ENCODE data around the gene SLC1A3.

Gene SLC1A3

DNA sequence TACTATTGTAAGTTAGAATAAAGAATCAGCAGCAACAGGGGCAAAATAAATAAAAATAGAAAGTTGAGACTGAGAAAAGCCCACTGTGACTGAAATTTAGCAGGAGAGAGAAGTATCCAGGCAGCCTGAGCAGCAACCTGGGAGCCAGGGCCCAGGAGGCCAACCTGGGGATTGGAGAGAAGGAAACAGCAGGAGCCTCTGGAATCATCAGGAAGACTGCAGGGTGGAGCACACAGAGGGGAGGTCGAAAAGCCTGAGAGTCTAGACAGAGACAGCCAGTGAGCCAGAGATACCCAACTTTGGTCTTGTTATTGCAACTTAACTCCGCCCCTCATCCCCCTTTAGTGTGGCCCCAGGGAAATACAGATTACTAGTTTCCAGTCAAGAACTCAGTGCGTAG, 98.6 kb downstream of the SLC1A3 start:
- Histone ChIP-seq H3K27me3 (ENCODE audit: control insufficient read depth in 5 of 5, insufficient read depth in 4 of 5, low read length in 5 of 5) (no peaks in the 10 kb centered on the region), H3K9ac (ENCODE audit: low read length in 5 of 5) (no peak overlapping the region), H3K27ac (ENCODE audit: low read depth, low read length) (no peak overlapping the region)

DNA sequence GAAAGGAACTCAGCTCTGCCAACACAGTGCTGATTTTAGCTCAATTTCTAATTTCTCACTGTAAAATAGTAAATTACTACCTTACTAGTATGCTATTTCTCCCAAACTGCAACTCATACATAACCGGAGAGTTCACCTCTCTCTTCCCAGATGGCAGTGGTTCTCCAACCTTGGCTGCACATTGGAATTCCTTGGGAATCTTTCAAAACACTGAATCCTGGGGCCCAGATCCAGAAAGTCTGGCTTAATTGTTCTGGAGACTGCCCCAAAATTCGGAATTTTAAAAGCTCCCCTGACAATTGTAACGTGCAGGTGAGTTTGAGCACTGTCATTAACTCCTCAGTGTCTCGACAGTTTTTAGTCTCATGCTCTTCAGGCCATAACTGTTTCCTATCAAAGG, 100.3 kb downstream of the SLC1A3 start:
- Histone ChIP-seq H3K27me3 (ENCODE audit: control insufficient read depth in 5 of 5, insufficient read depth in 4 of 5, low read length in 5 of 5) (no peaks in the 10 kb centered on the region), H3K9ac (ENCODE audit: low read length in 5 of 5) (no peak overlapping the region), H3K36me3 (ENCODE audit: control insufficient read depth in 5 of 5, insufficient read depth in 5 of 5, low read length in 5 of 5) (no peaks in the 10 kb centered on the region), H3K4me1 (ENCODE audit: control insufficient read depth in 5 of 5, insufficient read depth in 5 of 5, low read length in 5 of 5) (peaks cover 0 to 24% (median 10%) of the 10 kb centered on the region in 5 donors), H3K4me3 (ENCODE audit: low read depth in 1 of 5, low read length in 5 of 5) (no peak overlapping the region), H3K27ac (ENCODE audit: low read depth, low read length) (no peak overlapping the region), H3K9me3 (ENCODE audit: control insufficient read depth in 5 of 5, low read length in 5 of 5) (peaks cover 0 to 9% (median 0%) of the 10 kb centered on the region in 5 donors)

More for the DNA sequence above, 98.6 kb downstream of the SLC1A3 start:
- peaks cover 0 to 9% (median 0%) of the 10 kb centered on the region in 5 donors for H3K9me3 ChIP-seq (ENCODE audit: control insufficient read depth in 5 of 5, low read length in 5 of 5)
- no peak overlapping the region for H3K4me3 ChIP-seq (ENCODE audit: low read depth in 1 of 5, low read length in 5 of 5)
- no peaks in the 10 kb centered on the region for H3K36me3 ChIP-seq (ENCODE audit: control insufficient read depth in 5 of 5, insufficient read depth in 5 of 5, low read length in 5 of 5)
- H3K4me1 ChIP-seq (ENCODE audit: control insufficient read depth in 5 of 5, insufficient read depth in 5 of 5, low read length in 5 of 5): peaks cover 0 to 24% (median 10%) of the 10 kb centered on the region in 5 donors

DNA sequence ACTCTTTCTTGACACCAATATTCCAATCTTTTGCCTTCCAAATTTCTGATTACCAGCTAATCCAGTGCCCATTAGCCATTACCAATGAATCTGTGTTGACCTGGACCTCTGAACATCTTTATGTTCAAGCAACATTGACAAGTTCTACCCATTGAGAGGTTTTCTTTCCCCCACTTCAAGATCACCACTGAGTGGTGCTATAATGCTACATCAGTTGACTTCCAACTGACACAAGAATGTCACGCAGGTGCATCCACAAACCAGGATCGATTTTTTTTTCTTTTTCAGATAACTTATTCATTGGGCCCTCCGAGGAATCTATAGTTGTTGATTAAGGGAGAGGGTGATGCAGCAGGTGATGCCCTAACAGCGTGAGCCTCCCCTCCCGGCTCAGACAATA, 102.6 kb downstream of the SLC1A3 start:
- Histone ChIP-seq H3K4me3 (ENCODE audit: low read depth in 1 of 5, low read length in 5 of 5) (no peak overlapping the region), H3K9me3 (ENCODE audit: control insufficient read depth in 5 of 5, low read length in 5 of 5) (peaks cover 0 to 9% (median 0%) of the 10 kb centered on the region in 5 donors), H3K9ac (ENCODE audit: low read length in 5 of 5) (no peak overlapping the region), H3K27ac (ENCODE audit: low read depth, low read length) (no peak overlapping the region), H3K4me1 (ENCODE audit: control insufficient read depth in 5 of 5, insufficient read depth in 5 of 5, low read length in 5 of 5) (peaks cover 0 to 23% (median 7%) of the 10 kb centered on the region in 5 donors), H3K36me3 (ENCODE audit: control insufficient read depth in 5 of 5, insufficient read depth in 5 of 5, low read length in 5 of 5) (no peaks in the 10 kb centered on the region), H3K27me3 (ENCODE audit: control insufficient read depth in 5 of 5, insufficient read depth in 4 of 5, low read length in 5 of 5) (no peaks in the 10 kb centered on the region)

DNA sequence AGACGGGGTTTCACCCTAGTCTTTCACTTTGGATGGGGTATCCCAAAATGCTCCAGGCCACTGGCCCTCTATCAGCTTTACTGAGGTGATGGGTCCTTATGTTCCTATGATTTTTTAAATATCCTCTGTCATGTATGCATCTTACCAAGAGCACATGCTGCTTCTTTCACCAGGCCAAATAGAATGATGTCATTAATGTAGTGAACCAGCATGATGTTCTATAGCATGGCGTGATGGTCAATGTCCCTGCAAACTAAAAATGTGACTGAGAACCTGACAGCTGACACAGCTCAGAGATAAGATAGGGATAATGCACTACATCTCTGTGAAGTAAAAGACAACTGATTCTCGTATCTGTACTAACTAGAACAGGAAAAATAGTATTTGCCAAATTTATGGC, 103.6 kb downstream of the SLC1A3 start:
- H3K4me1 ChIP-seq (ENCODE audit: control insufficient read depth in 5 of 5, insufficient read depth in 5 of 5, low read length in 5 of 5): peaks cover 0 to 23% (median 7%) of the 10 kb centered on the region in 5 donors
- no peak overlapping the region for H3K27ac ChIP-seq (ENCODE audit: low read depth, low read length)
- H3K27me3 ChIP-seq (ENCODE audit: control insufficient read depth in 5 of 5, insufficient read depth in 4 of 5, low read length in 5 of 5): no peaks in the 10 kb centered on the region
- peaks cover 0 to 9% (median 0%) of the 10 kb centered on the region in 5 donors for H3K9me3 ChIP-seq (ENCODE audit: control insufficient read depth in 5 of 5, low read length in 5 of 5)
- no peak overlapping the region for H3K9ac ChIP-seq (ENCODE audit: low read length in 5 of 5)
- no peaks in the 10 kb centered on the region for H3K36me3 ChIP-seq (ENCODE audit: control insufficient read depth in 5 of 5, insufficient read depth in 5 of 5, low read length in 5 of 5)
- no peak overlapping the region for H3K4me3 ChIP-seq (ENCODE audit: low read depth in 1 of 5, low read length in 5 of 5)

DNA sequence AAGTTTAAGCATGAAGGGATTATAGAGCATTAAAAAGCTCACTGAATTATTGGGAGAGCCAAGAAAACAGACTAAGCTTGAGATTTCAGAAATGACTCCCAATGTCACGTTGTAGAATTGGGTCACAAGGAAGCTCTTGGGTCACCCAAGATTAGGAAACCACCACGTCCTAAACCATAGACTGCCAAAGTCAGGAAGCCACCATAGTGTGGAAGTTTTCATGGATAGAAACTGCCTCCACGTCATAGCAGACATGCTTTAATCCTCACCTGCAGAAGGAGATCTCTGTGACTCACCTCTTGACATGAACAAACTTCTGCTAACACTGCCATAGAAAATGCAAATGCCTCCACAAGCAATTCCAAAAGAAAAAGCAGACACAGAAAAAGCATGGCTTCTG, 106.3 kb downstream of the SLC1A3 start:
- Histone ChIP-seq H3K27ac (ENCODE audit: low read depth, low read length) (no peak overlapping the region), H3K4me1 (ENCODE audit: control insufficient read depth in 5 of 5, insufficient read depth in 5 of 5, low read length in 5 of 5) (peaks cover 0 to 6% (median 0%) of the 10 kb centered on the region in 5 donors)

DNA sequence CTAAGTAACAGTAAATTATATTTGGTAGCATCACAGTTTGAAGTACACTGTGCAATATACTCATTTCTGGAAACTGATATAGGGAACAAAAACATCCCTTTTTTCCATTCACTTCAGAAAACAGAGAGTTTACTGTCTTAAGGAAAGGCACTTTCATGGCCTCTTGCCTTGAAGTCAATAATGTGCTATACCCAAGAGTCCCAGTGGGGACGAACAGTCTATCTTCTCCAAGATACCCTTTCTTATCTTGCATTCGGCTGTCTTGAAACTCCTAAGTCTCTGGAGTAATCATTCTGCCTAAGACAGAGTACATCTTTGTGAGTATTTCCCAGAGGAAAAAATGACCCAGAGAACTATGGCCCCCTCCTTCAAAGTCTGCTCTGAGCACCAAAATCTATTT, 107.1 kb downstream of the SLC1A3 start:
- Histone ChIP-seq H3K27ac (ENCODE audit: low read depth, low read length) (no peak overlapping the region), H3K4me1 (ENCODE audit: control insufficient read depth in 5 of 5, insufficient read depth in 5 of 5, low read length in 5 of 5) (peaks cover 0 to 6% (median 0%) of the 10 kb centered on the region in 5 donors), H3K4me3 (ENCODE audit: low read depth in 1 of 5, low read length in 5 of 5) (no peak overlapping the region), H3K9me3 (ENCODE audit: control insufficient read depth in 5 of 5, low read length in 5 of 5) (no peaks in the 10 kb centered on the region), H3K36me3 (ENCODE audit: control insufficient read depth in 5 of 5, insufficient read depth in 5 of 5, low read length in 5 of 5) (no peaks in the 10 kb centered on the region), H3K27me3 (ENCODE audit: control insufficient read depth in 5 of 5, insufficient read depth in 4 of 5, low read length in 5 of 5) (no peaks in the 10 kb centered on the region), H3K9ac (ENCODE audit: low read length in 5 of 5) (no peak overlapping the region)

More for the DNA sequence above, 106.3 kb downstream of the SLC1A3 start:
- Histone ChIP-seq H3K4me3 (ENCODE audit: low read depth in 1 of 5, low read length in 5 of 5) (no peak overlapping the region), H3K9me3 (ENCODE audit: control insufficient read depth in 5 of 5, low read length in 5 of 5) (peaks cover 0 to 3% (median 0%) of the 10 kb centered on the region in 5 donors), H3K9ac (ENCODE audit: low read length in 5 of 5) (no peak overlapping the region), H3K36me3 (ENCODE audit: control insufficient read depth in 5 of 5, insufficient read depth in 5 of 5, low read length in 5 of 5) (no peaks in the 10 kb centered on the region), H3K27me3 (ENCODE audit: control insufficient read depth in 5 of 5, insufficient read depth in 4 of 5, low read length in 5 of 5) (no peaks in the 10 kb centered on the region)

DNA sequence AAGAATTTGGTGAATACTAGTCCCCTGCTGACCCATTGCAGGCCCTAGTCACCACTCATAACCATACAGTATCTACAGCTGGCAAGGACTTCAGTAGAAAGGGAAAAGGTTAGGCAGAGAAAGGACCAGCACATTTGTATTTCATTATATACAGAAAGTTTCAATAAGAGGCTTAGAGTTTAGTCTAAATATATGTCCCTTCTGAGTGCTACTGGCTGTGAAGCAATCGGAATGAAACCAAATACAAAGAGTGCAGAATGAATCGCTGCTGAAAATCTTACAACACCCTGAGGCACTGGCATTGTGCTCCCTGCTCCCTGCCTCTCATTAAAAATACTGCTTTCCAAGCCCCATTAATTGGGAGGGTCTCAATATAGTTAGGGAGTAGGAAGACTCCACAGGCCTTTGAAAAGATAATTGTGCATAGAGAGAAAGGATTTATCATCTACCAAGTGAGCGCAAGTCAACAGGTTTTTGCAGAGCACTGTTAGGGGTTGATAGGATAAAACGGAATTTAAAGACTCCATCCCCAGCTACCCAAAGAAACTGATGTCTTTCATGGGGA, 110.8 kb downstream of the SLC1A3 start:
- Histone ChIP-seq H3K27ac (ENCODE audit: low read depth, low read length) (no peak overlapping the region), H3K27me3 (ENCODE audit: control insufficient read depth in 5 of 5, insufficient read depth in 4 of 5, low read length in 5 of 5) (no peaks in the 10 kb centered on the region), H3K9me3 (ENCODE audit: control insufficient read depth in 5 of 5, low read length in 5 of 5) (no peaks in the 10 kb centered on the region), H3K36me3 (ENCODE audit: control insufficient read depth in 5 of 5, insufficient read depth in 5 of 5, low read length in 5 of 5) (no peaks in the 10 kb centered on the region), H3K9ac (ENCODE audit: low read length in 5 of 5) (no peak overlapping the region), H3K4me1 (ENCODE audit: control insufficient read depth in 5 of 5, insufficient read depth in 5 of 5, low read length in 5 of 5) (peaks cover 0 to 6% (median 0%) of the 10 kb centered on the region in 5 donors), H3K4me3 (ENCODE audit: low read depth in 1 of 5, low read length in 5 of 5) (no peak overlapping the region)

DNA sequence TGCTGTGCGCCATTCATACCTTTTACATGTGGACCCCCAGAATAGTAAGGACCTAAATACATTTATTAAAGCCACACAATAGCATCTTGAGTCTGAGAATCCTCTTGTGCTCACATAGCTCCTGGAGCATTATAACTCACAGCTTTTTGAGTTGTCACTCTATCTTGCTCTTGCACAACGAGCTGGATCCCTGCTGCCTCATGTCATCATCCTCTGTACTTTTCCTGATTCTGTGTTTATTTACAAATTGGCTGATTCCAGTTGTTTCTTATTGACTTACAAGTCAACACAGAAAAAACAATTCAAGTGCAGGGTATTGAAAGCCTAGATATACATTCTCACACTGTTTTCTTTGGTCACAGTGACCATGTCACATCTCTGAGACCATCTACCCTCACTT, 112.9 kb downstream of the SLC1A3 start:
- peaks cover 0 to 5% (median 0%) of the 10 kb centered on the region in 5 donors for H3K4me1 ChIP-seq (ENCODE audit: control insufficient read depth in 5 of 5, insufficient read depth in 5 of 5, low read length in 5 of 5)

DNA sequence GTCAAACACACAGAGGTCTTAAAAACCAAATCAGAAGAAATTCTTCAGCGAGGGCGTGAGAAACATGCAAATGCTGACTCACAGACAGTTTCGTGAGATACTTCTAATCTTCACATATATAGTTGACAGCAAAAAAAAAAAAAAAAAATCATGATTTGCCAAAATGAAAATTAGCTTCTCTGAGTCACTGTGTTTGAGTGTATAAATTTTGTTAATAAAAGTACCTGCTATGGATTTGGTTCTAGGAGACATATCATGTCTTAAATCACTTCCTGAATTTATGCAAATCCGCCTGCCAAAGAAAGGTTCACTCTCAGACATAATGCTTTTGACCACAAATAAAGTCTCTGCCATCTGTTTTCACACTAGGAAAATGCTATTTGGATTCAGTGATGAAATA, 114.3 kb downstream of the SLC1A3 start:
- no peaks in the 10 kb centered on the region for H3K27me3 ChIP-seq (ENCODE audit: control insufficient read depth in 5 of 5, insufficient read depth in 4 of 5, low read length in 5 of 5)
- H3K9me3 ChIP-seq (ENCODE audit: control insufficient read depth in 5 of 5, low read length in 5 of 5): no peaks in the 10 kb centered on the region
- H3K4me1 ChIP-seq (ENCODE audit: control insufficient read depth in 5 of 5, insufficient read depth in 5 of 5, low read length in 5 of 5): peaks cover 0 to 5% (median 0%) of the 10 kb centered on the region in 5 donors
- H3K4me3 ChIP-seq (ENCODE audit: low read depth in 1 of 5, low read length in 5 of 5): no peak overlapping the region
- H3K27ac ChIP-seq (ENCODE audit: low read depth, low read length): no peak overlapping the region
- no peak overlapping the region for H3K9ac ChIP-seq (ENCODE audit: low read length in 5 of 5)
- H3K36me3 ChIP-seq (ENCODE audit: control insufficient read depth in 5 of 5, insufficient read depth in 5 of 5, low read length in 5 of 5): no peaks in the 10 kb centered on the region

More for the DNA sequence above, 112.9 kb downstream of the SLC1A3 start:
- Histone ChIP-seq H3K36me3 (ENCODE audit: control insufficient read depth in 5 of 5, insufficient read depth in 5 of 5, low read length in 5 of 5) (no peaks in the 10 kb centered on the region), H3K9ac (ENCODE audit: low read length in 5 of 5) (no peak overlapping the region), H3K27me3 (ENCODE audit: control insufficient read depth in 5 of 5, insufficient read depth in 4 of 5, low read length in 5 of 5) (no peaks in the 10 kb centered on the region), H3K27ac (ENCODE audit: low read depth, low read length) (no peak overlapping the region), H3K9me3 (ENCODE audit: control insufficient read depth in 5 of 5, low read length in 5 of 5) (no peaks in the 10 kb centered on the region), H3K4me3 (ENCODE audit: low read depth in 1 of 5, low read length in 5 of 5) (no peak overlapping the region)

DNA sequence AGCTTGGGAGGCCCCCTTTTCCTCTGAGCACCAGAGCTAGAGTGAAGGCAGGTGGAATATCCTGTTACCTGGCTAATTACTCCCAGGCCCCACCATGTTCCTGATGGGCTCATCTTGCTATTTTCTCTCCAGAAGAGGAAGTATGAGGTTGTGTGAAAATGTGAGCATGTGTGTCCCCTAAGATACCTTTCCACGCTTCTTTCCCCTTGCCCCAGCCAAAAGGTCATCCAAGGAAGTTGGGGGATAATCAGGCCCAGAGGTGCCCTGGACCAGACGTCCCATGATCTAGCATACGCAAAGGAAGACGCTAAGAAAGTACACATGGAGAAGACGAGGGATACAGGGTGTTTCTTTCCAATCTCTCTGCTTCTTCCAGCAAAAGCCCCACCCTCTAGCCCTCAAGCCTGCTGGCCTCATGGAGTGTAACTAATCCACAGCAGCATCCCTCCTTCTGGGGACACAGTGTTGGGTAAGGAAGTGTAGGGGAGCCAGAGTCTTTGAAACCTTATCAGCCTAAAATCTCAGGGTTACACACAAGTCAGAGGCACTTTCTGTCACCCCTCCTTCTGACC, 115.3 kb downstream of the SLC1A3 start:
- Histone ChIP-seq H3K4me1 (ENCODE audit: control insufficient read depth in 5 of 5, insufficient read depth in 5 of 5, low read length in 5 of 5) (peaks cover 0 to 5% (median 0%) of the 10 kb centered on the region in 5 donors), H3K9ac (ENCODE audit: low read length in 5 of 5) (no peak overlapping the region), H3K27me3 (ENCODE audit: control insufficient read depth in 5 of 5, insufficient read depth in 4 of 5, low read length in 5 of 5) (peaks cover 0 to 2% (median 0%) of the 10 kb centered on the region in 5 donors), H3K27ac (ENCODE audit: low read depth, low read length) (no peak overlapping the region), H3K9me3 (ENCODE audit: control insufficient read depth in 5 of 5, low read length in 5 of 5) (no peaks in the 10 kb centered on the region), H3K4me3 (ENCODE audit: low read depth in 1 of 5, low read length in 5 of 5) (no peak overlapping the region), H3K36me3 (ENCODE audit: control insufficient read depth in 5 of 5, insufficient read depth in 5 of 5, low read length in 5 of 5) (no peaks in the 10 kb centered on the region)

All from subcutaneous abdominal adipose tissue (tissue), 5 donors.